GM19468 (cell line): ENCODE data around the gene TRIM65.
"Not testable (repeated sequence)": the region's sequence is repeated elsewhere in the genome, so short reads cannot be mapped to it uniquely, and the experiment has no call there.

Experiments
- ATAC-seq: cut with Tn5 transposase; IDR thresholded peaks from one replicate; pipeline ENCODE4 v1.9.1; 2021; ENCODE audit warnings: mild to moderate bottlenecking, moderate library complexity, moderate number of reproducible peaks; ENCODE audit not compliant: unreplicated experiment; ENCODE audit errors: extremely low read depth

Gene TRIM65

GRCh38 chr17:75855310-75856061, 41.3 kb downstream of the TRIM65 start, which contains the start of gene WBP2:
Gene WBP2 (minus strand): TSS chr17:75855335. CDS start chr17:75855297, 38 bp downstream.
- peak; percentile 78 for ATAC-seq

GRCh38 chr17:75854881-75855309, 41.9 kb downstream of the TRIM65 start:
- no peak for ATAC-seq

GRCh38 chr17:75854101-75854748, 42.5 kb downstream of the TRIM65 start:
- ATAC-seq = no peak

GRCh38 chr17:75853433-75853832, 43.3 kb downstream of the TRIM65 start:
- no peak for ATAC-seq

- ATAC-seq = not testable (repeated sequence)
These were observed 45.1 kb downstream of the TRIM65 start for GRCh38 chr17:75851693-75851991.

GRCh38 chr17:75850928-75851692, 45.6 kb downstream of the TRIM65 start:
- no peak for ATAC-seq

GRCh38 chr17:75849724-75850123, 47.0 kb downstream of the TRIM65 start:
- ATAC-seq = no peak

- no peak for ATAC-seq
These were observed 47.5 kb downstream of the TRIM65 start for GRCh38 chr17:75849279-75849646.

GRCh38 chr17:75848523-75849278, 48.0 kb downstream of the TRIM65 start:
- no peak for ATAC-seq

GRCh38 chr17:75847614-75848522, 48.9 kb downstream of the TRIM65 start:
- ATAC-seq = no peak

GRCh38 chr17:75846692-75847613, 49.8 kb downstream of the TRIM65 start:
- no peak for ATAC-seq

- ATAC-seq = no peak
These were observed 50.6 kb downstream of the TRIM65 start for GRCh38 chr17:75845933-75846691.

GRCh38 chr17:75845058-75845711, 51.6 kb downstream of the TRIM65 start:
- ATAC-seq = peak; percentile 46

- no peak for ATAC-seq
These were observed 52.2 kb downstream of the TRIM65 start for GRCh38 chr17:75844530-75845057.

- ATAC-seq = no peak
These were observed 52.9 kb downstream of the TRIM65 start, which contains the start of gene UNC13D for GRCh38 chr17:75843577-75844529. Gene UNC13D (minus strand): TSS chr17:75844404. CDS start chr17:75844337, 67 bp downstream.
